GM04504 (cell line): ENCODE results near the gene PHLDA2.

Experiments used
- DNase-seq: peaks from one replicate; pipeline ENCODE4 v3.0.0-alpha.2; 2012; ENCODE audit warnings: low read depth

Gene PHLDA2, protein sequence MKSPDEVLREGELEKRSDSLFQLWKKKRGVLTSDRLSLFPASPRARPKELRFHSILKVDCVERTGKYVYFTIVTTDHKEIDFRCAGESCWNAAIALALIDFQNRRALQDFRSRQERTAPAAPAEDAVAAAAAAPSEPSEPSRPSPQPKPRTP

DNA sequence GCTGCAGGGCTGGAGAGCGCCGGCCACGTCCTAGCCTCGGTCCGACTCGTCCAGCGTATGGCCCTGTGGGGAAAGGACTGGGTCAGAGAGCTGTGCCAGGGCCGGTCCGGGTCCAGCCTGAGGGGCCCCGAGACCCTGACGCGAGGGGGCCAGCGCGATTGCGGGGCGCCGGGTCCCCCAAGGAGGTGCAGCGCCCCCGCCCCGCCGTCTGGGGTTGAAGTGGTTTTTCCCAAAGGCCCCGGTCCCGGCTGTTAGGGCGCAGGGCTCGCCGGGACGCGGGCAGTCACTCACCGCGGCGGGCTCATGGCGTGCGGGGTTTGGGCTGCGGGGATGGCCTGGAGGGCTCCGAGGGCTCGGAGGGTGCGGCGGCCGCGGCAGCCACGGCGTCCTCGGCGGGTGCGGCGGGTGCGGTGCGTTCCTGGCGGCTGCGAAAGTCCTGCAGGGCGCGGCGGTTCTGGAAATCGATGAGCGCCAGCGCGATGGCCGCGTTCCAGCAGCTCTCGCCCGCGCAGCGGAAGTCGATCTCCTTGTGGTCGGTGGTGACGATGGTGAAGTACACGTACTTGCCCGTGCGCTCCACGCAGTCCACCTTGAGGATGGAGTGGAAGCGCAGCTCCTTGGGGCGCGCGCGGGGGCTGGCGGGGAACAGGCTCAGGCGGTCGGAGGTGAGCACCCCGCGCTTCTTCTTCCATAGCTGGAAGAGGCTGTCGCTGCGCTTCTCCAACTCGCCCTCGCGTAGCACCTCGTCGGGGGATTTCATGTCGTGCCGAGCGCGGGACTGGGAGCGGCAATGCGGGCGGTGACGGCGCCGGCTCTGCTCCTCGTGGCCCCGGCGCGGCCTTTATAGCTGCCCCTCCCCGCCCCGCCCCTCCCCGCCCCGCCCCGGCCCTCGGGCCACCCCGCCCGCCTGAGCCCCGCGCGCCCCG, at the start of gene PHLDA2:
TSS of gene PHLDA2 (minus strand) at position 816 of the 926 bp plus-strand sequence. CDS start at position 760, 56 bp downstream.
- DNase-seq, result no peak

DNA sequence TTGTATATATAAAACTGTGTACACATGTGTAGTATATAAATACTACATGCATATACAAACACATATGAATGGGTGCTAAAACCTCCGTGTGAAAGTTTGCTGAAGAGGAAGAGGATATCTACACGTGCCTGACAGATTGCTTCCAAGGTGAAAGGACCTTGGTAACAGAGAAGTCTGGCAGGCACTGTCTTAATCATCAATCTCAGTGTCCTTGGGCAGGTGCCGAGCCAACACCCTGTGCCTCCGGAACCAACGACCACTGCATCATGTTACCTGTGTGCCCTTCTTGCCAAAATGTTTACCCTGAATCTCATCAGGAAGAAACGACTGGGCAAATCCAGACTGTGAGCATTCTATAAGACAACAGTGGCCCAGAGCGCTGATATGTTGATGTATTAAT, 47.9 kb upstream of the PHLDA2 start:
- no peak for DNase-seq

DNA sequence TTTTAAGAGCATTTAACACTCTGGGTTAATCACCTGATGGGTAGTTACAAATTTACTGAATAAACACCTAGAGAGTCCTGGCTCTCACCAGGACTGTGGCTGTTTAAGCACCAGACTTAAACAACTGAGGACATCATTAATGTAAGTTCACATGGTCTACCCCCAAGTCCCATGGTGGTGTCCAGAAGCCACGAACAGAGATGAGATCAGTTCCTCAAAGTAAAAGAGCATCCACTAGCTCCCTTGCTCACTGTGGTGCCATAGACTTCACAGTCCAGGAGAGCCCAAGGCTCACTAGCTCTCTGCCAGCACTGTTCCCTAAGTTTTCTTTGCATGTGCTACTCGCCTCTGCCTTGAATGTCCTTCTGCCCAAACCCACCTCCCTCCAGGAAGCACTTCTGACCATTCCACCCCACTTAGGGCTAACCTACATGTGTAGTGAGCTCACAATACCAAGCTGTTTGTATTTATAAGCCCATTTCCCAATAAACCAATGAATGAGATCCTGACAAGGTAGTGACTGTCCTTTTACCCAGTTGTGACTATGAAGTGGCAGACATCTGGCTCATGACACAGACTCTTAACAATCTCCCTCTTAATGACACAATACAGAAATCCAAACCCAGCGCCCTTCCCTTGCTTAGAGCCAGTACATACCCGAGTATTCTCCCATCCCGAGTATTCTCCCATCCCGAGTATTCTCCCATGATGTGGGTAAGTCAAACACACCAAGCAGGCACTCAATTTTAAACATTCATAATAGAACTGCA, 47.3 kb upstream of the PHLDA2 start:
- DNase-seq, result no peak

DNA sequence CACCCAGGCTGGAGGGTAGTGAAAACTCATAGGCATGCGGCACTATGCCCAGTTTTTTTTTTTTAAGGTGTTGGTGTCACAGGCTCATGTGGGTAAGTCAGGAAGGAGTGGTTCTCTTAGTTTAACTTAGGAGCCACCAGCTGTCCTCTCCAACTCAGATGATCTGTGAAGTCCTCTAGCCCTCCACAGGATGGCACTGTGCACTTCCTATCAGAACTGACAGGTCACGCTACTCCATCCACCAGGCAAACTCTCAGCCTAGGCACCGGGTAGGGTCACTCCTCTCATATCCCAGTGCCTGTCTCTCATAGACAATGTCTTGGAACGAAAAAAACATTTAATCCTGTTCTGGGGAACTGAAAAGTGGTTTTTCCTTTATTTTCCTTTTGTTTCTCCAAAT, 46.4 kb upstream of the PHLDA2 start:
- no peak for DNase-seq

DNA sequence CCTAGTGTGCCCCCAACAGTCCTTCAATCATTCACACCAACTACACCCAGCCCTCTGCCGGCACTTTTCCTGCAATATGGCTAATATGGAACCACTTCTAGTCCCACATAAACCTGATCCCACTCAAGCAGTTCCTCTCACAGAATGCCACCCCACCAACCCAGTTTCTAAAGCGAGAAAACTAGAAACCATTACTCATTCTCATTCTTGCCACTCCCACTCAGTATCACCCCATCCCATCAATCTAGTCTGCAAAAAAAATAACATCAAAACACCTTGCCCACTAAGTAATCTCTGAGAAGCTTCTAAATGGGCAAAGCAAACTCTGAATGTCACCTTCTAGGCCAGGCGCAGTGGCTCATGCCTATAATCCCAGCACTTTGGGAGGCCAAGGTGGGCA, 45.1 kb upstream of the PHLDA2 start:
- no peak for DNase-seq

DNA sequence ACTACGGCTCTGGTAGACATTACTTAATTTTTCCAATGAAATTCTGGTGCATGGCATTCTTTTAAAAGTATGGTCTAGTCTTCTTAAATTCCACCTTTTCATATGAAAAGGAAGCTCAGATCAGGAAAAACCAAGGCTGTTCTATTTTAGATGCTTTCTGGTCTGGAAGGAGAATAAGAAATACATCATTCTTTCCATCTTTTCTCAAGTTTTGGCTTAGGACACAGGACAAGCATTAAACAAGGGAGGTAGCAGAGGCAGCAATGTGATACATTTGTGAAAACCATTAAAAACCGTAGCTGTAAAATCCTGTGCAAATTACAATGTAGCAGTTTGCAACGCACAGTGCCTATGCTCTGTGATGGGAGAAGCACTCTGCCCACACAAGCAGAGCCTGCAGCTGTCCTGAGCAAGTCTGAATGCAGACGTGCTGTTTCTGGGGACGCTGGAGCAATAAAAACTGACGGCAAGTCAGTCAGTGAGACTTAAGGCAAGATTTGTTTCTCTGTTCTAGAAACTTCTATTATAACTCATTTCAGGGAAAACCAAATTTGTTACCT, 39.2 kb upstream of the PHLDA2 start:
- no peak for DNase-seq

DNA sequence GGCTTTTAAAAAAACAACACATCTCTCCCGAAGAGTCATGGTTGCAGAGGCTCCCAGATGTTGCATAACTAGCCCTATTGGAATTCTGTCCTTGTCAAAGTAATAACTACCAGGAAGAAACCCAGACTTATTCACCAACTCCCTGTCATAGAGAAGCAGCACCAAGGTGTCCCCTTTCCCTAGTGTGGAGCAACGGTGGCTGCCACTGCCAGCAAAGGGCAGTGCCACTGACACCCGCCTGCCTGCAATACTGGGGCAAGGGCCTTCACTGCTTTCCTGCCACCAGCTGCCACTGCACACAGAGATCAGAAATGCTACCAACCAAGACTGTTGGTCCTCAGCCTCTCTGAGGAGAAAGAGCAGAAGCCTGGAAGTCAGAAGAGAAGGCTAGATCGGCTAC, 35.6 kb upstream of the PHLDA2 start:
- no peak for DNase-seq

DNA sequence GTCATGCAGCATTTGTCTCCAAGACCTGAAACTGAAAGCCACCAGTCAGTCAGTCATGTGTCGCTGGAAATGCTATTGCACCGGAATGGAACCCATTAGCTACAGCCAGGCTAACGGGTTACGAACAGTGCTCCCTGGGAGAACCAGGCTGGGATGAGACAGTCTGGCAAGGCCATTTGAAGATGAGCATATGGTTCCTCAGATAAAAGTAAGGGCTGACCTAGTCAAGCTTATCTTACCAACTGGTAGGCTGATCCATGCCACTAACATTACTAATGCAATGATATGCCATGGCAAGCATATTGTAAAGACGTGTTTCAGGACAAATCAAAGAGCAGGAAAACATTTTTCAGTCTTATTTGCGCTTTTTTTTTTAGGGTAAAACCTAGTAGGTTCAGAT, 34.5 kb upstream of the PHLDA2 start:
- DNase-seq, result no peak

DNA sequence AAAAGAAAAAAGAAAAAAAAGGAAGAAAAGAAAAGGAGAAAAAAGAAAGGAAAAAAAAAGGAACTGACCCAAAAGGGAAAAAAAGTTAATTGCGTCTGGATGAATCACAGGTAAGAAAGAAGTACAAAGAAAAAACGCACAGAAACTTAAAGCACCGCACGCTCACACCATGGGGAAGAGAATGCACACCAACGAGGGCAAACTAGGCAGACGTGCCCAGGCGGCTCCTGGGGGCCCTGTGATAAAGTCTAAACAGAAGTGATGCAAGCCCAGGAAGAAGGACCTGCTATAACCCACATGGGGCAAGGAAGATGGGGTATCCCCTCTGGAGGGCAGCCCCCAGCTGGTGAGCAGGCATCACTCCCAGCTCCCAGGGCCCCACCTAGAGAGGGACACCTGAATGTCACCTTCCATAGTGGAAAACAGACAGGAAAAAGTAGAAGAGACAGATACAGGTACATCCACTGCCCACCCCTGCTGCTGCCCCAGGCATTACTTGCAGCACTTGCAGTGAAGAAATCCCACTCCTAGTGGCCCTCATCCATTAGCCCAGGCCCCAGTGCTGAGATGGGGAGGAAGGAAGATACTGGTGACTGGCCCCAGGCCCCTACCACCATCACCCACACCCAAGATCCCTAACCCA, 34.0 kb upstream of the PHLDA2 start:
- no peak for DNase-seq

DNA sequence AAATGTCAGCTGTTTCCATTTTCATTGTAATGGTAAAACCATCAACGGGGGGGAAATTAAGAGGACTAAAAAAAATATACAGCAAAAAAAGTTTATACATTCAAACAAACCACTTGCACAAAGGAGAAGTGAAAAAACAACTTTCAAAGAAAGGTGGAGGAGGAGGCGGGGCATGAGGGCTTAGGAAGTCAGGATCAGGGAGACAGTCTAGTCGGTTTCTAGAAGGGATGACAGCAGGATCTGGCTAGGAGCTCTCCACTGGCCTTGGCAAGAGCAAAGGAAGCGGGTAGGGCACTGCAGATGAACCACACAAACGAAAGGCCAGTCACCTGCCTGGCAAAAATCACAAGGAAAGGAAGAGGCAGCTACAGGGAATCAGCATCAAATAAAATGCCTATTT, 31.9 kb upstream of the PHLDA2 start:
- DNase-seq, result no peak

DNA sequence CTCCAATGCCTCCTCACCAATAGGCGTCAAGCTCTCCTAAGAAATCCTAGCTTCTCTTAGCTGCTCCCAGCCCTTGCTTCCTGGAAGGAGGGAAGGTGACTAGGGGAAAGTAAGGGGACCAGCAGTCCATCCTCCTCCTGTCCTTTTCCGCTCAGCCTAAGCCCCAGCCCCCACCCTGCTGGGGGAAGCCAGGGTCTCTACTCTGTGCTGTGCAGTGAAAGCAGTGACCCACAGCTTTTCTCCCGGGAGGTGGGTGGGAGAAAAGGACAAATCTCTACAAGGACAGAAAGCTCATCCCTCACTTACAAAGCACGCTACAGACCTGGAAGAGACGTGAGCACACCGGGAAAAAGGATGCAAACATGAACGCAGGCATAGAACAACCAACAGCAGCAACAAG, 30.9 kb upstream of the PHLDA2 start:
- no peak for DNase-seq

DNA sequence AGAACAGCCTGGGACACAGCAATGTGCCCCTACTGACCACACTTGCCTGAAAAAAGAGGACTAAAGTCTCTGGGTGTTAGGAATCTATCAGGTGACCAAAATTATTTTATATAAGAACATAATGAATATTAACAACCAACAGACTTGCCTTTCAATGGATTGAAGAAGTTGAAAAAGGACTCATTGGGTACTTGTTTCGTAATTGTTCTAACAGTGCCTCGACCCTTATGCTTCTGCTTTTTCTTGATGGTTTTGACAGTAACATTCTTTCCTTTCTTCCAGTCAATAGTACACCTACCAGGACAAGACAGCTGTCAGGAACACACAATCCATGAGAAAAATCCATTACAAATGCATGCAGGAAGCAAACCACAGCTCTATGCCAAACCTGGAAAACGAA, 29.0 kb upstream of the PHLDA2 start:
- no peak for DNase-seq

DNA sequence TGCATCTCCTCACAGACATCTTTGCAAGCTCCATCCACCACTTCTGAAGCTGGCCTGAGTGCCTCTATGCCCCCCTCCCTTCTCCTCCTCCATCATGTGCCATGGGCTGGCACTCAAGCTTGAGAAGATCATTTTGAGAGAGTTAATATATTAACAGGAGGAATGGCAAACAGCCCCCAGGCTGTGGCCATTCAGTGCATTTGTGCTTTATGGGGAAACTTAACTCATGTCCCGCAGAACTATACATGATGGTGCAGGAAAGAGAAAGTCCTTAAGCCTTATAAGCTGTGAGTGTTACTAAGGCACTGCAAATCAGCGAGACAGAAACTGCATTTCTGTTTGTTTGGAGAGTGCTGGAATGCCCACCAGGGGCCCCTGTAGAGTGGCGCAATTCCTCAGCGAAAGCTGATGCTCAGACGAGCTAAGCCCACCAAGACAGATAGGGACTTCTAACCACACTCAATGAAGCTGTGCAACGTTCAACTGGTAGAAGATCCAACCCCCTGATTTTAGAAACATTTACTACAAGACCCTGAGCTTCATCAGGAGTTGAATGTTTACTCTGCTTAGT, 26.8 kb upstream of the PHLDA2 start:
- DNase-seq, result no peak

DNA sequence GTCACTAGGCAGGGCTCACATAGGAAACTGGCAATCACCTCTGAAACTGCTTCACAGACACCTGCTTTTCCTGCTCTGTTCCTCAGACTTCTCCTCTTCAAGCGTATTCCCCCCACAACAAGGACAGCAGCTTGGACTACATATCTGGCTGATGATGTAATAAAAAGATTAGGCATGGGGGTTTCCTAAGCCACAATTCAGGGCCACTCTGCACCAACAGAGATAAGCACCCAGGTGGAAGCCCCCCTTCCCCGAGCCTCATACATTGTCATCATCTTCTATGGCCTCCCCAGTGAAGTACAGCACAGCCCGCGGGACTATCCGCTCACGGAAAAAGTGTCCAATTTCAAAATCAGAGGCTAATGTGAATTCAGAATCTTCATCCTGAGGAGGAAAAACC, 25.0 kb upstream of the PHLDA2 start:
- no peak for DNase-seq

DNA sequence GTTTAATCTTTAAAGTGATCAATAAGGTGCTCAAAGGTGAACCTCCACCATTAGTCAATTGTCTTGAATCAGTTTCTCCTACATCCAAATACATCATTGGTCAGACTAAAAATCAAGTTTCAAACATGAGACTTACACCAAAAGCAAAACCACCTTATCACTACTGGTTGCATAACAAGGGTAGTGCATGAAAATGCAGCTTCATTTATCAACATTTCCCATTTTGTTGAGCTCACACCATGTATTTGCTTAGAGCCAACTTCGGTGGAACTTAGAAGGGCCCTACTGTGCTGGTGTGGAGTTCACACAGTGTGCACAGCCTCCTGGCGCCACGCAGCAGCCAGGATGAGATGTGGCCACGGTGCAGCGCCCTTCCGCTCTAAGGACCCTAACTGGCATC, 23.1 kb upstream of the PHLDA2 start:
- DNase-seq, result no peak

DNA sequence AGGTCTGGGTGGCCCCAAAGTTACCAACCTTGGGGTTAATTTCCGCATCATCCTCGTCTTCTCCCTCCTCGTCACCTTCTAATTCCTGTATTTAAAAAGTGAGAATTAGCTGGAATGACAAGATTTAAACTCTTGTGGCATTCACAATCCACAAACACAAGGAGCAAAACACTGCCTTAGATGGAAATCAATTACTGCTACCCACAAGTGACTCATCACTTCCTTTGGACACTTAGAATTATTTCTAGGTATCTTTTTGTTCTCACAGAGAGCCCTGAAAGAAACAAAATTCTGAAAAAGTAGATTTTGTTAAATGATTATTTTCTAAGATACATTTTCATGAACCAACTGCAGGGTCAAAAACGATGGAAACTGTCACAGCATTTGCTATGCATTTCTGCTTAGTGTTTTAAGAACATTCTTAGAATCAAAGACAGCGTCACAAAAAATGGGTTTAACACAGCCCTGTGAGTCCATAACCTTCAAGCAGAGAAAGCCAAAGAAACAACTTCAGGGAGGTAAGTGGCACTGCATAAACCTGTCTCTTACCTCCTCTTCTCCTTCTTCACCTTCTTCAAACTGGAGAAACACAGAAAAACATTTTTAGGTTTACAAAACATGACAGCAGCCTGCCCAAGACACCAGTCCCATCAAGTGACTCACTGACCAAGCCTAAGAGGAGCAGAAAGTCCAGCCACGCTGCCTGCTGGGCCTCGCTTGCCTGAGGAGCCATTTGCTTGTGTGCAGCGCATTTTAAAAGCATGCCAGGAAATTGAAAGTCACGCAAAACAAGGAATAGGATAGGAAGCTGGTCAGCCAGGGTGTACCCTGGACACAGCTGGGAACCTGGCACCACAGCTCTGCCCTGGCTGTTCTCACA, 22.3 kb upstream of the PHLDA2 start:
- DNase-seq, result no peak

DNA sequence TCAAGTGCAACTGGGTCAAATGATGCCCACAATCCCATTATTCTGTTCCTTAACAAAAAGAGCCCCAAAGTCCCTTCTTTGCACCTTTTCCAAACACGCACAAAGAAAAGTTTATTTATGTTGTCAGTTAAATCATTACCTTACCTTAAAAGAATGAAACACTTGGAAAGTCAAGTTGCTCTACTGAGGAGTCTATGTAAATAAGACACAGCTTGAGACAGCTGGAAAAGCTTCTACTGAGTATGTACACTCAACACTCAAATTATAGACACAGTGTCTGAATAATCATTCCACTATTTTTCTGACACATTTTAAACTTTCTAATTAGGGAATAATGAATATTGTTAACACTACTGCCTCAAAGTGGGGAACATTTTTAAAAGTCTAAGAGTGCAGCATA, 21.6 kb upstream of the PHLDA2 start:
- DNase-seq, result no peak

DNA sequence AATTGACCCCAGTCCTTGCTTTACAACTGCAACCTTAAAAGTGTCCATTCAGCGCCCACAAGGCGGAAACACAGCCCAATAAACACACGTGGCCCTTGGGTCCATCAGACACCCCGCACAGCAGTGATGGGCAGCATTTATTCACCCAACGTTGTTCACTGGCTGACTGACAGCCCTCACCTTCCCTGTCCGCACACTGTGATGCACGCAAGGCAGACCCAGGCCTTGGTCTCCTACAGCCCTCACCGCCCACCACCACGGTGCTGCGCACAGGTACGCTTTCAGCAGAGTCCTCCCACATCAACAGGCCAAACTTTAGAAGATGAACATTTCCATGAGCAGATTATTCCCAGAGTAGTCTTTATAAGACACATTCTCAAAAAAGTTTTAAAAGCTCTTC, 20.7 kb upstream of the PHLDA2 start:
- DNase-seq, result no peak

DNA sequence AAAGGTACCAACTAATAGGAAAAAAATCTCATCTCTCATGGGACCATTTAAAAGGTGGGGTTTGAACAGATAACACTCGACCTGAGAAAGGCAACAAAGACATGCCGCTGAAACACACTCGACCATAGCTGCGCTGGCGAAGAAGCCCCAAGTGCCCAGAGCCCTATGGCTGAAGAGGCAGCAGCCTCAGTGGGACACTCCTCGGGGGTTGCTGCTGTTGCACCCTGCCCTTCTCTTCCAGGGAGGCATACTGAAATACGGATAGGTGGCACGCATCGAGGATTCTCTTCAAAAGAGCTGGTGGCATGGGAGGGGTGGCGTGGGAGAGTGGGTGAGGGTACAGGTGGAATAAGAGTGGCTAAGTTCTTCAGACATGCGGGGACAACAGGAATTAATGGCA, 18.5 kb upstream of the PHLDA2 start:
- no peak for DNase-seq

DNA sequence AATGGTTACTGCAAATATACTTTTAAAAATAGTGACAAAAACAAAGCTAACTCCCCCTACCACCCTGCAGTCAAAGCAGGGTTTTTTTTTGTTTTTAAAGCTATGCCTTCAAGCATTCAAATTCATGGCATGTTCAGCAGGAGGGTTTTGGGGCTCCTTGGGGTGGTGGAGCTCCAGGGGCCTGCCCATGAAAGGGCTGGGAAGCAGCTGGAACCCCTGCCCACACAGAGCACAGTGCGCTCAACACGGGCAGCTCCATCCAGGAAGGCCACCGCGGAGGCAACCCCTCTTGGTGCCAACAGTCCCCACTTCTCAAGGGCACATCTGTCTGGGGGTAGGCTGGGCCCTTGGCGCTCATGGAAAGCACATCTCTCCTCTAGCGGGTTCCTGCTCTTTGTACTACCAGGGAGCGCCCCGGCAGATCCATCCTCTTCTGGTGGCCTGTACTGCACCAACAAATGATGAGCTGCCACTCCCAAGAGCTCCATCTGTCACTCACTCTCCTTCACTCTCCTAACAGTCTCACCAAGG, 16.6 kb upstream of the PHLDA2 start:
- DNase-seq, result no peak
